GM11168 (cell line): ENCODE results near the gene GPX4.

Experiments
- in situ Hi-C: fragments of 300-500 bp; cut with MboI; formaldehyde crosslinking; loops from one replicate; pipeline ENCODE4 v1.12.0; 2022; ENCODE audit warnings: low sequenced_read_pairs; ENCODE audit not compliant: unreplicated experiment

Gene GPX4

DNA sequence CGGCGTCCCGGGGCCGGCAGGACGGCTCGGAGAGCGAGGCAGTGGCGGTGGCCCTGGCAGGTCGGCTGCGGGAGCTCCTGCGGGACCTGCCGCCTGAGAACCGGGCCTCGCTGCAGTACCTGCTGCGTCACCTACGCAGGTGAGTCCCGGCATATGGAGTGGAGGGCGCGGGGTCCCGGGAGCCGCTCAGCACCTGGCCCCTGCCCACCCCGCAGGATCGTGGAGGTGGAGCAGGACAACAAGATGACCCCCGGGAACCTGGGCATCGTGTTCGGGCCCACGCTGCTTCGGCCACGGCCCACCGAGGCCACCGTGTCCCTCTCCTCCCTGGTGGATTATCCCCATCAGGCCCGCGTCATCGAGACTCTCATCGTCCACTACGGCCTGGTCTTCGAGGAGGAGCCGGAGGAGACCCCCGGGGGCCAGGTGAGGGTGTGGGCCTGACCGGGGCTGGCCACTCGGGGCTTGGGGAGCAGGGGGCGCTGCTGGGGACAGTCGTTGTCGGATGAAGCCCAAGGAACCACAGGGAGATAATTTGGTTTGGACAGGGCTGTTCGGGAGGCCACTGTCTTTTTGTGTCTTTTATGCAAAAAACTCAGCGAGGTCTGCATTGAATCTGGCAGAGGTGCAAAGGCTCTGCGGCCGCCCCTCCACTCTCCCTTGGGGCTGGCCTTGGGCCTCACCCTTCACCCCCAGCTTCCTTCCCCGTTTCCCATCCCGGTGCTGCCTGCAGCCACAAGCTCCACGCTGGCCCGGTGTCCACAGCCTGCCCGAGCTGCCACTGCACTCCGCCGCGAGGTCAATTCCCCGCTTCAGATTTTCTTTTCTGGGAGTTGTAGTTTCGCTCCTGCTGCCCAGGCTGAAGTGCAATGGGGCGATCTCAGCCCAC is 20.6 kb upstream of the GPX4 start:
- in situ Hi-C loops = no loop called here

DNA sequence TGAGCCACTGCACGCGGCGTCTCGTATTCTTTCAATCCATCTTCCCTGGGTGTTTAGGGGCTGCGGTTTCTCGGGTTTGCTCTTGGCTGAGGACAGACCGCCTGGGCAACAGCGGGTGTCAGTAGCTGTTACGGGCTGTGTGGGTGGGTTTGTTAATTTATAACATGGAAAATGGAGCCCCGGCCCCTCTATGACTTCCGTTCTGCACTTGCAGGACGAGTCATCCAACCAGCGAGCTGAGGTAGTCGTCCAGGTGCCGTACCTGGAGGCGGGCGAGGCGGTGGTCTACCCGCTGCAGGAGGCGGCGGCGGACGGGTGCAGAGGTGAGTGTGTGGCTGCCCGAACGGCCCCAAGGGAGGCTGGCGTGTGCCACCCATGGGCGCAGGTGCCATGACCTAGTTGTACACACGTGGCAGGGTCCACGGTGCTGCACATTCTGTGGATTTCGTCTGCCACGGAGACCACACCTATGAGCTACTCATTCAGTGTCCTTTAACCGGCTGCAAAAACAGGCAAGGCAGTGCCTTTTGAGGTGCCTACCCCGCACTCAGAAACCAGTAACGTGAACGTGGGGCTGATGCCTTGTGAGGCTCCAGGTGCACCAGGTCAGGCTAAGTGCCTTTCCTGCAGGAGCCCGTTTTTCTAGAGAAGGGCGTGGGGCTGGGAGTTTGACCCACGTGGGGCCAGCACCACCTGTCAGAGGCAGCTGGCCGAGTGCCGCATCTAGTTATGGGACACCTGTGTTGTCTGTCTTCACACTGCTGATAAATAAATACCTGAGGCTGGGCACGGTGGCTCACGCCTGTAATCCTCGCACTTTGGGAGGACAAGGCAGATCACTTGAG is 19.5 kb upstream of the GPX4 start:
- in situ Hi-C loops = no loop called here

DNA sequence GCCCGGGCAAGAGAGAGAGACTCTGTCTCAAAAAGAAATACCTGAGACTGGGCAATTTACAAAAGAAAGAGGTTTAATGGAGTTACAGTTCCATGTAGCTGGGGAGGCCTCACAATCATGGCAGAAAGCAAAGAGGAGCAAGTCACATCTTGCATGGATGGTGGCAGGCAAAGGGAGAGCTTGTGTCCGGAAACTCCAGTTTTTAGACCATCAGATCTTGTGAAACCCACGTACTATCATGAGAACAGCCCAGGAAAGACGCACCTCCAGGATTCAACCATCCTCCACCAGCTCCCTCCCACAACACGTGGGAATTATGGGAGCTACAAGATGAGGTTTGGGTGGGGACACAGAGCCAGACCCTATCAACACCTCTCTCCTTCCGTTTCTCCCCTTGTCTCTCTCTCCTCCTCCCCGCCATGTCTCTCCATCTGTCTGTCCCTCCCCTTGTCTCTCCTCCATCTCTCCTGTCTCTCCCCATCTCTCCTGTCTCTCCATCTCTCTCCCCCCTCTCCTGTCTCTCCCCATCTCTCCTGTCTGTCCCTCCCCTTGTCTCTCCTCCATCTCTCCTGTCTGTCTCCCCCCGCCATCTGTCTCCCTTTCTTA is 18.6 kb upstream of the GPX4 start:
- in situ Hi-C loops = no loop called here

DNA sequence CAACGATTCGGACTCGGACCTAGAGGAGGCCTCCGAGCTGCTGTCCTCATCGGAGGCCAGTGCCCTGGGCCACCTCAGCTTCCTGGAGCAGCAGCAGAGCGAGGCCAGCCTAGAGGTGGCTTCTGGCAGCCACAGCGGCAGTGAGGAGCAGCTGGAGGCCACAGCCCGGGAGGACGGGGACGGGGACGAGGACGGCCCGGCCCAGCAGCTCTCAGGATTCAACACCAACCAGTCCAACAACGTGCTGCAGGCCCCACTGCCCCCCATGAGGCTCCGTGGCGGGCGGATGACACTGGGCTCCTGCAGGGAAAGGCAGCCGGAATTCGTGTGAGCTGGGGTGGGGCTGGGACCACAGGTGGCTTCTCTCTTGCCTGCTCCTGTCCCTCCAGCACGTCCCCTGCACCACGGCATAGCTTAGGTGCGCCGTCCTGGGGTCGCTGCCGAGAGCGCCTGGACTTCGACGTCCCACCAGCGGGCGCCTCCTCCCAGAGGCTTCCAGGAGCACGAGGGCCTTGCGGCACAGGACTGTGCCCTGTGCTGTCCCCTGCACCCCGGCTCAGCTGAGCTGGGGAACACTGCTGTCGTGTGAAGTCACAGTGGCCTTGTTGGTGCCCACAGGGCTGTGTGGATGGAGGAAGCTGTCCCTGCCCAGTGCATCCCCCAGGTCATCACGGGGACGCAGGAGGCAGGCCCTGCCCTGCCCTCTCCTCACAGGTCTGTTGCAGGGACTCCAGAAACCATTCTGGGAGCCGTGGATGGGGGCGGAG is 17.9 kb upstream of the GPX4 start:
- in situ Hi-C loops = no loop called here

DNA sequence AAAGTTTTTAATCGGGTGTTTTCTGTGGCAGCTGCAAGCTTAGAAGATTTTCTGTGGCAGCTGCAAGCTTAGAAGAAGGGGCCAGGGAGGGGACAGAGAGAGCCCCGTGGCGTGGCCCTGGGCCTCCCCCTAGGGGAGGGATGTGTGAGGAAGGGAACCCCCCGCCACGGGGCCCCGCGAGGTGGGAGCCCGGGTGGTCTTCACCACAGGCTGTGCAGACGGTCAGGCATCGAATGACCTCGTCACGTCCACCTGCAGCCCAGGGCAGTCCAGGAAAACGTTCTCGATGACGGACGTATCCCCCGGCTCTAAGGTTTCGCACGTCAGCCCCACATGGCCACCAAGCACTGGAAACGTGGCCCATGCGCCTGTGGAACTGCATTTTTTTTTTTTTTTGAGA is 17.2 kb upstream of the GPX4 start:
- in situ Hi-C loops = no loop called here

DNA sequence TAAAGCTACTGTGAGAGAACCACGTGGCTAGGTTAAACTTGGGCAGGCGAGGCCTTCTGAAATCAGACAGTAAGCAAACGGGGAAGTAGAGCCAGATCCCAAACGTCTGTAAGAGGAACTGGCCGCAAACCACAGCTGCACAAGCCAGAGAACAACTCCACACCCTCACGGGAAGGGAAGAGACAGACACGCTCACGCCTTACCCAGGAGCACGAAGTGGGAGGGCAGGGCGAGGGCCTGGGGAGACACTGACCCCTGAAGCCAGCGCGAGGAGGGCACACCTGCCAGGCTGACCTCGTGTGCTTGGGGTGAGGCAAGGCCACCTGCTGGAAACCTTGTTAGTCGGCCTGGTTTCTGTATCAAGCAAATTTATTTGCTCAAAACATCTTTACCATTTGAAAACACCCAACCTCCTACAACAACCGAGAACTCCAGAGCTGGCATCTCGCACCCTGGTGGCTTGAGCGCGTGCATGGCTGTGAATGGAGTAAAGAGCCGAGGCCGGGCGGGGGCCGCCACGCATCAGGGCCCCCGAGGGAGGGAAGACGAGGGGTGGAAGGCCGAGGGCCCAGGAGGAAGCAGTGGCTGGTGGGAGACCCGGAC is 15.9 kb upstream of the GPX4 start:
- in situ Hi-C loops = no loop called here

DNA sequence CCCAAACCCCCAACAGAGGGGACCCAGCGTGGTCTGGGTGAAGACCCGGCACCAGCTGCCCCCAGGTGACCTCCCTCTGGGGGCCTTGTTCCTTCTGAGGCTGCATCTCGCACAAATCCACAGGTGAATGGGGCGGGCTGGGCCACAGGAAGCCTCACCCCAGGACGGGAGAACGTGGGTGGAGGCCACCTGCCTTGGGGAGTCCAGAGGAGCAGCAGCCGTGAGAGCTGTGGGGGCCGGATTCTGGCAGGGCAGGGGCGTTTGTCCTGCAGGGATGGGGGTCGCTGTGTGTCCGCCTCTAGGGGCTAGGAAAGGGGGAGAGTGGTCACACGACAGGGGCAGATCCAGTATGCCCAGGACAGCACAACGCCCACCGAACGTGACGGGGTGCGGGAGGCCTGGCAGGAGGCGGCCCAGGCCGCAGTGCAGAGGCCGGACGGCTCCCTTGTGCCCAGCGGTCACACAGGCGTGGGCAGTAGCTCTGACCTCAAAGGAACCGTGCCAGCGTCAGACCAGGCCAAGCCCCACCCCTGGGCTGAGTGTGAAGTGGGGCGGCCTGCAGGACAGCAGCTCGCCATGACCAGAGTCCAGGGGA is 15.3 kb upstream of the GPX4 start:
- in situ Hi-C loops = no loop called here

DNA sequence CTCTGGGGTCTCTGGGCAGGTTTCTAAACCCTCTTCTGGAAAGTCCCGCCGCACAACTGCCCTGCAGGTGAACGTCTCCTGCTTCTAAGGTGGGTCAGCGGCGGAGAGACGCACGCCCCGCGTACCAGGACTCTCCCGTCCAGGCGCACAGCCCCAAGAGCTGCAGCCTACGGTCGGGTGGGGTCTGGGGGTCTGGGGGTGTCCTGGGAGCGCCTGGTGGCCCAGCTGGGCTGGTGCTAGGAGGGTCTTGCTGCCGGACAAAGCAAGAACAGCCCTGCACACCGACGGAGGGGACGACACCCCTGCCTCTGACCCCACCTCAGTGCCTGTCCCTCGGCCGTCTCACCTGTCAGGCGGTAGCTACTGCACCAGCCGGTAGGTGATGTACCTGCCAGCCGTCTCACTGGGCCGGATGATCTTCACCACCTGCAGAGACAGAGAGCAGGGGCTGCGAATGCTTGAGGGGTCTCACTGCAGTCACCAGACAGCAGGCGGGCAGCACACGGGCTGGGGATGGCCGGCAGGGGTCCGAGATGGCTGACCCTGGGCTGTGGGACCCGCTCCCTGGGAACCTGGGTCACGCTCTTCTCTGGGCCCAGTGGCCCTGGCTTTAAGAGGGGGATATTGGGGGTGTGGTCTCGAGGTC is 14.5 kb upstream of the GPX4 start:
- in situ Hi-C loops = no loop called here

DNA sequence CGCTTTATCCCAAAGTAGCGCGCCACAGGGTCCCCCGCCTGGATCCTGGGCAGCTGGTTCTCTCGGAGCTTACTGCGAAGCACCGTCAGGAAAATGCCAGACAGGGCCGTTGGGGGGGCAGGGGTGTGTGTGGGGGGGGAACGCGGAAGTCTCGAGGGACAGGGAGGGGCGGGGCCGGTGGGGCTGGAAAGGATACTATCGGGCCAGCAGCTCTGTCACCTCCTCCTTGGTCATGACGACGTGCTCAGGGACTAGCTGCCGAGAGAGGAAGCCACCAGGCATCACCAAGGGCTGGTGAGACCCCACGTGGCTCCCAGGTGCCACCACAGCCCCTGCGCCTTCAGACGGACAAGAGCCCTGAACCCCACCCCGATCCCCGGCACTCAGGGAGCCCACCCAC is 13.9 kb upstream of the GPX4 start:
- in situ Hi-C loops = no loop called here

DNA sequence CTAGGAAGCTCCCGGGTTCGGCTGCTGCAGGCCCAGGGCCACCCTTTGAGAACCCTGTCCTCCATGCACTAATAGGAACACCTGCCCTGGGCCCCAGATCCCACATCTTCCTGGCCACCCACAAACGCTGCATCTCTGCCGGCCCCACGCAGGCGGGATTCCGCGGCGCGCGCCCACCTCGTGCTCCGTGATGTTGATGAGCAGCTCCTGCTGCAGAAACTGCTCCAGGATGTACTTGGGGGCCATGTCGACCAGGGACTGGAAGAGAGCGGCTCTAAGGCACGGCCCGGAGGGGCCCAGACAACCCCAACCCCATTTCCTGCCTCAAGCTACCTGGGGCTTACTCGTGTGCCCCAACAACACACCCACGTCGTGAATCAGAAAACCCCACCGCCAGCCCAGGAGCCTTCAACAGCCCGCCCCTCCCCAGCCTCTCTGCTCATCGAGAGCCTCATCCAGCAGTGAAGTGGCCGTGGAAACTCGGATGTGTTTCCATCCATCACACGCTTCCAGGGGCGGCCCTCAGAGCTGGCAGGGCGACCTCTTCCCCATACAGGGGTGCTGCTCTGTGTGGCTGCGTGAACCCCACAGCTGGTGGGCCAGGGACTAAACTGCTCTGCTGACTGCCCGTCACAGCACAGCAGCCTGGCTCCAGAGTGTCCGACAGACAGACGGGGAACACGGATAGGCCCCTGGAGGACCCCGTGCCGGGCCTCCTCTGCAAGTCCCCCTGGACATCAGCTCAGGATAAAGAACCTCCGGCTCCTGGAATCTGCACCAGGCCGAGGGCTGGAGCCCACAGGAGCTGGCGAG is 12.9 kb upstream of the GPX4 start:
- in situ Hi-C loops = no loop called here

DNA sequence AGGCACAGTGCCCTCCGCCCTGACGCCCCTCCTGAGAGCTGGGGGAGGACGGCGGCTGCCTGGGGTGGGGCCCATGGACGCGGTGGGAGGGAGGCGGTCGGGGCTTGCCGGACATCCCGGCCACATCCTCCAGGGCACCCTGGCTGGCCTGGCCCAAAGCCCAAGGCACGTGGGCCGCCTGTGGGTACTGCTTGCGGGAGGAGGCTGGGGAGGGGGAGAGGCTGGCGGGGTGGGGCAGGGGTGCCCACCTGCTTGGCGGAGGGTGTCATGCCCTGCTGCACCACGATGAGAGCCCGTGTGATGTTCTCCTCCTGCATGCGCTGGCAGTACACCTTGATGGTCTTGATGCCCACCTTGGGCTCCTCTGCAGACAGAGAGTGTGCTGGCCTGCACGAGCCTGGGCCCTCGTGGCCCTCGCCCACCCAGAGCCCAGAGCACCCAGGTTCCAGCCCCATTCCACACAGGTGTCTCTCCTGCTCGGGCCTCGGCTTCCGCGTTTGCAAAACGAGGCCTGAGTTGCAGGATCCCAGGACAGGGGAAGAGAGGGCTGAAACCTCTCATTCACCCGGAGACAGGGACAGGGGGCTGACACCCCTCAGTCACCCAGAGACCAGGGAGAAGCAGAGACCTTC is 12.1 kb upstream of the GPX4 start:
- in situ Hi-C loops = no loop called here

DNA sequence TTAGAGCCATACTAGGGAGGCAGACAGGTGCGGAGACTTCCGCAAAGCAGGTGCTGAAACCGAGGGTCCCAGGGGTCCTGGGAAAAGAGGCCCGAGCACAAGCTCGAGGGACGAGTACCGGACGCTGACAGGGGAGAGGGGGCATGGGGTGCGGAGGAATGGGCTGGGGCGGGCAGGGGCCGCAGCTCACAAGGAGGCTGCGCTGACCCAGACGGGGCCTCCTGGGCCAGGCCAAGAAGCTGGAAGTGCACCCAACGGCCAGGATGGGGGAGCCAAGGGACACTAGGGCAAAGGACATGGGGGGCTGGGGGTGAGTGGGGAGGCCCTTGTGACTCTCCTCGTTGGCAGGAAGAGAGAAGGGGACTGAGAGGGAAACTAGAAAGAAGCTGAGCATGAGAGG is 10.5 kb upstream of the GPX4 start:
- in situ Hi-C loops = no loop called here

DNA sequence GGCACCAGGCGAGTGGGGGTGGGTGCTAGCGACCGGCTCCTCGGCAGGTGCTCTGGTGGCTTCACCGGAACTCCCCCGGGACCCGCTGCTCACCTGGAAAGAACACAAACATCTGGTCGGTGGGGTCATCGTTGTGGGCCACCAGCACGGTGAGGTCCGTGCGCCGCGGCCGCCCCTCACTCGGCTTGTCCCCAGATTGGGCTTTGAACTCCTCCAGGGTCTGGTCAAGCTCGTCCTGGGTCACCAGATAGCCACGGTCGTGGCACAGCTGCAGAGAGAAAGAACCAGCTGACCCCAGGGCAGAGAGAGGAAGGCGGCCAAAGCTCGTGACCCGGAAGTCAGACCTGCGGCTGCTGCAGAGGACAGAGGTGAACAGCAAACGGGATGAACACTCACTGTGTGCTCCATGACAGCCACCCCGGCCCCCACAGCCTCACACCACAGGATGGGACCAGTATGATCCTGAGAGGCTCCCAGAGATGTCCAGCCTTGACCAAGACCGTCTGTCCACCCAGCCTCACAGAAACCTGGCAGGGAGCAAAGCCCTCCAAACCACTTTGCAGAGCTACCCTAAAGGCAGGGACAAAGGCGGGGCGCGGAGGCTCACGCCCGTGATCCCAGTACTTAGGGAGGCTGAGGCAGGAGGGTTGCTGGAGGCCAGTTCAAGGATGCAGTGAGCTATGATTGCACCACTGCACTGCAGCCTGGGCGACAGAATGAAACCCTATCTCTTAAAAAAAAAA is 9.8 kb upstream of the GPX4 start:
- in situ Hi-C loops = no loop called here

DNA sequence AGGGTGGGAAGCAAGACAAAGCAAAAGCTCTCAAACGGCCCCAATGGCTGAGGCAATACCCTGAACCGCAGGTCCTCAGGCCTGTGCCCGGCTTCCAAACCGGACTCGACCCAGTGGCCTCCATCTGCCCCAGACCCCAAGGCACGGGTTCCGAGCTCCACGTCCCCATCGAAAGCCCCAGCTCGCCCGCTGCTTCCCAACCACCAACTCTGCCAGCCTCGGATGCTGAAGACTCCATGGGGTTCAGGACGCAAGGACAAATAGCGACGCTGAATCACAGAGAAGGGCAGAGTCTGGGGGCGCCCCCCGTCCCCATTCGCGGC is 9.2 kb upstream of the GPX4 start:
- in situ Hi-C loops = no loop called here

DNA sequence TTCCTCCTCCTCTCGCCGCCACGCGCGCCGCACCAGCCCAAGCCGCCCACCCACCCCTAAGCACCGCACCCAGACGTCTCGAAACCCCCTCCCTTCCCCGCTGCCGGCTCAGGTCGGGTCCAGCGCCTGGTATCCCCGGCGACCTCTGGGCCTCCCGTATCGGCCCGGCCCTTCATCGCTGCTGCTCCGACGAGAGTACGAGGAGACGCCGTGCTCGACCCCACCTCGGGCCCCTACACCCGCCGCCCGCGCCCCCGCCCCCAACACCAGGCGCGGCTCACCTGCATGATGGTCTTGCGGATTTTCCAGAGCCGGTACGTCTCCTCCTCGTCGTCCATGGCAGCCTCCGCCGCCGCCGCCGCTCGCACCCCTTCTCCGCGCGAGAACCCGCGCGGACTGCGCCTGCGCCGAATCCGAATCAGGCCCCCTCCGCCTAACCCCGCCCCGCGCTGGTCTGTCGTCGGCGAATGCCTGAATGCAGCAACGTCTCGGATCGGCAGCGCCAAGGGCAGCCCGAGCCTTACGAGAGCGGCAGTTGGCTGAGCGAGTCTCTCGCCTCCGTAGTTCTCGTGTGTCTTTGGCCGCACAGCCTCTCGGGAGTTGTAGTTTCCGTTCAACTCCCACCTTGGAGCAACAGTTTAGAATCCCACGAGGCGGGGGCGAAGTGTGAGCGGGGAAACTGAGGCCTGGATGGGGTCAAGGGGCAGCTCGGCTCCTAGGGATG is 8.7 kb upstream of the GPX4 start, which contains the start of gene POLR2E:
Gene POLR2E, minus strand, starts transcription at position 398 of the 724 bp plus-strand sequence. Its CDS starts 60 bp downstream, at position 338.
- in situ Hi-C loops = no loop called here

DNA sequence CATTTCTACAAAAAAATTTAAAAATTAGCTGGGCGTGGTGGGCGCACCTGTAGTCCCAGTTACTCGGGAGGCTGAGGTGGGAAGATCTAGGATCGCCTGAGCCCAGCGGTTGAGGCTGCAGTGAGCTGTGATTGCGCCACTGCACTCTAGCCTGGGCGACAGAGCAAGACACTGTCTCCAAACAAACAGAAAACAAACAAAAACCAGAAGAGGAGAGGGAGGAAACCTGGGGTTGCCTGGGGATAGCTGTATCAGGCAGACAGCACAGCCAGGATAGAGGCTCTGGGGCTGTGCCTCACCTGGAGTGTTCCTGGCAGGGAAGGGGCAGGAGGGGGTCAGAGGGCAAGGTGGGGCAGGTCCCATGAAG is 6.0 kb upstream of the GPX4 start:
- in situ Hi-C loops = no loop called here
